ENCODE measurements around the gene ARHGAP31. TPM values are rescaled to one million over a fixed set of nuclear protein-coding genes. Genes with fewer than 3 reads are reported as not detected.

The ARHGAP31 gene
- total and polyA plus RNA-seq, 10 of the 15 experiments (the other 5 are each of a cell fraction or from before 2014, with no cell fraction given): 0.97 to 29.8 (median 10.3) TPM

- TF ChIP-seq USF1 (IDR thresholded peaks at IDR 0.05; ENCODE audit: borderline replicate concordance, extremely low read length, insufficient read depth, low read depth, low read length) (no peak), PRDM15 (CRISPR knock-in tag; IDR thresholded peaks at IDR 0.05) (no peak), YY1 (IDR thresholded peaks at IDR 0.05; ENCODE audit: low read depth, low read length) (0 out of 2 replicates have a peak, but pooled peaks have one; percentile 59), MAX (IDR thresholded peaks at IDR 0.05; ENCODE audit: low read depth, low read length) (peak; percentile 81), E4F1 (IDR thresholded peaks at IDR 0.05; ENCODE audit: borderline replicate concordance, partially characterized antibody) (no peak), ASH2L (IDR thresholded peaks at IDR 0.05; ENCODE audit: borderline replicate concordance, low read depth) (no peak), TBL1XR1 (IDR thresholded peaks at IDR 0.05; ENCODE audit: low read depth, low read length) (peak; percentile 100), CHD1 (IDR thresholded peaks at IDR 0.05; ENCODE audit: low read depth, low read length) (no peak), ZNF687 (IDR thresholded peaks at IDR 0.05) (peak; percentile 87), ZNF207 (IDR thresholded peaks at IDR 0.05; ENCODE audit: borderline replicate concordance) (peak; percentile 84; the same call in 1 of the 2 replicates), BCL3 (IDR thresholded peaks at IDR 0.05; ENCODE audit: borderline replicate concordance, insufficient read depth, low read depth, low read length, poor library complexity, severe bottlenecking) (peak; percentile 99), POU2F2 (IDR thresholded peaks at IDR 0.05; ENCODE audit: borderline replicate concordance, low read depth, low read length) (peak; percentile 36; the same call in 1 of the 3 replicates), NFYB (IDR thresholded peaks at IDR 0.05; ENCODE audit: insufficient read depth, low read depth, low read length) (no peak), ZSCAN29 (IDR thresholded peaks at IDR 0.05) (0 out of 2 replicates have a peak, but pooled peaks have one; percentile 28)
These were observed 28.9 kb downstream of the ARHGAP31 start (continued) for GRCh38 chr3:119322835-119323722.
